ENCODE data around the gene VCL.

DNA sequence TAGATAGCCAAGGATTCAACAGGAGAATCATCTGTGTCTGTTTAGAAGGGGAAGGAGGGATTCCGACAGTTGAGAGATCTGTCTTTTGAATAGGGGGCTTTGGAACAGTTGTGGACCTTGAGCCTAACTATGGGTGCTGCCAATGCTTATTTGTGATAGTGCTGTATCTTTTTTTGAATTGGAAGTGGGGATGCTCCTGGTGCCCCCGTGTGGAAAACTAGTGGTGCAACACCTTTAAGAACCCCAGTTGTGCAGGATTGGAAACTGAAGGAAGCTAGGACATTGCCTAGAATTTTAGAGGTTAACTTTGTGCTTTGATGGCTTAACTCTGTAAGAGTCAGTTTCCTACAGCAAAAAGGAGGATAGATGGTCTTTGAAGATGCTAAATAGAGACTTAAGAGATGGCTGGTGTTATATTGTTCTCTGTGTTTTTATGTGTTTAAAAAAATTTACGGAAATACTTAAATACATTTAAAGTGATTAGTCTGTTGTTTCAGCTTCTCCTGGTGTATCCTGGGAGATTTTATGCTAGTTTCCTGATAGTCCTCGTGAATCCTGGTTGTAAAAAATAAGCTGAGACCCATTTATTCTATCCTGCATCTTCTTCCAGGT, 83.4 kb downstream of the VCL start:
- TF ChIP-seq, protein P1, sequence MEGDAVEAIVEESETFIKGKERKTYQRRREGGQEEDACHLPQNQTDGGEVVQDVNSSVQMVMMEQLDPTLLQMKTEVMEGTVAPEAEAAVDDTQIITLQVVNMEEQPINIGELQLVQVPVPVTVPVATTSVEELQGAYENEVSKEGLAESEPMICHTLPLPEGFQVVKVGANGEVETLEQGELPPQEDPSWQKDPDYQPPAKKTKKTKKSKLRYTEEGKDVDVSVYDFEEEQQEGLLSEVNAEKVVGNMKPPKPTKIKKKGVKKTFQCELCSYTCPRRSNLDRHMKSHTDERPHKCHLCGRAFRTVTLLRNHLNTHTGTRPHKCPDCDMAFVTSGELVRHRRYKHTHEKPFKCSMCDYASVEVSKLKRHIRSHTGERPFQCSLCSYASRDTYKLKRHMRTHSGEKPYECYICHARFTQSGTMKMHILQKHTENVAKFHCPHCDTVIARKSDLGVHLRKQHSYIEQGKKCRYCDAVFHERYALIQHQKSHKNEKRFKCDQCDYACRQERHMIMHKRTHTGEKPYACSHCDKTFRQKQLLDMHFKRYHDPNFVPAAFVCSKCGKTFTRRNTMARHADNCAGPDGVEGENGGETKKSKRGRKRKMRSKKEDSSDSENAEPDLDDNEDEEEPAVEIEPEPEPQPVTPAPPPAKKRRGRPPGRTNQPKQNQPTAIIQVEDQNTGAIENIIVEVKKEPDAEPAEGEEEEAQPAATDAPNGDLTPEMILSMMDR (IDR thresholded peaks at IDR 0.05; ENCODE audit: insufficient read depth, low read length, poor library complexity, severe bottlenecking), result peak; percentile 56
- no peak for TF ChIP-seq EZH2phosphoT487 (conservative IDR thresholded peaks at IDR 0.05; ENCODE audit: low read length)
